Fibroblast of peridontal ligament (primary cell): Measurements from ENCODE around the gene AGFG1.
A peak's percentile ranks its signal among the peaks of the same experiment; 100 is the strongest.
"Not testable (repeated sequence)": the region's sequence is repeated elsewhere in the genome, so short reads cannot be mapped to it uniquely, and the experiment has no call there.

Experiments used
- DNase-seq: peaks from one replicate; pipeline ENCODE4 v3.0.0-alpha.2; 2010; ENCODE audit errors: extremely low read depth

Gene AGFG1

GRCh38 chr2:227534714-227535113, 62.8 kb downstream of the AGFG1 start:
- no peak for DNase-seq

- DNase-seq = no peak
Observed at GRCh38 chr2:227536445-227536844, 64.5 kb downstream of the AGFG1 start.

GRCh38 chr2:227539465-227539956, 67.6 kb downstream of the AGFG1 start:
- DNase-seq = no peak

GRCh38 chr2:227540352-227540751, 68.4 kb downstream of the AGFG1 start:
- DNase-seq = not testable (repeated sequence)

DNA sequence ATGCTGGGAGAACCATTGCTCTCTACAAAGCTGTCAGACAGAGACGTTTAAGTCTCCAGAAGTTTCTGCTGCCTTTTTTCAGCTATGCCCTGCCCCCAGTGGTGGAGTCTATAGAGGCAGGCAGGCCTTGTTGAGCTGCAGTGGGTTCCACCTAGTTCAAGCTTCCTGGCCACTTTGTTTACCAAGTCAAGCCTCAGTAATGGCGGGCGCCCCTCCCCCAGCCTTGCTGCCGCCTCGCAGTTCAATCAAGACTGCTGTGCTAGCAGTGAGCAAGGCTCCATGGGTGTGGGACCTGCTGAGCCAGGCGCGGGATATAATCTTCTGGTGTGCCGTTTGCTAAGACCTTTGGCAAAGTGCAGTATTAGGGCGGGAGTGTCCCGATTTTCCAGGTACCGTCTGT, 74.0 kb downstream of the AGFG1 start:
- DNase-seq = no peak

GRCh38 chr2:227551836-227552235, 79.9 kb downstream of the AGFG1 start:
- DNase-seq = no peak

- DNase-seq = no peak
Observed at GRCh38 chr2:227562581-227562980, 90.6 kb downstream of the AGFG1 start.

DNA sequence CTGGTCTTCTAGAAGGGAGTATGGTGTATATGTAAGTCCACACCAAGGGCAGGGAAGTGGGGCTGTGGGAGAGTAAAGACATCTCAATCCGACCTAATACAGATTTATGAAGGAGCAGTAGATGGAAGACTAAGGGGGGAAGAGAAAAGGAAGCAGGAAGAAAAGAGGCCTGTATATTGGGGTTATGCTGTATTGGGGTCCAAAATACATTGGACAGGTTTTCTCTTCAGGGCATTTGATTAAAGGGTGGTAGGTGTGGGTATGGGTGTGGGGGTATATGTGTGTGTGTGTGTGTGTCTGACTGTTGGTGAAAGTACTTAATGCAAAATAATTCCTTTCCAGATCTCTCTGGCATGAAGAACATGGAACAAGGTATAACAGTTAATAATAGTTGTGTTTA, 93.1 kb downstream of the AGFG1 start:
- DNase-seq = no peak

DNA sequence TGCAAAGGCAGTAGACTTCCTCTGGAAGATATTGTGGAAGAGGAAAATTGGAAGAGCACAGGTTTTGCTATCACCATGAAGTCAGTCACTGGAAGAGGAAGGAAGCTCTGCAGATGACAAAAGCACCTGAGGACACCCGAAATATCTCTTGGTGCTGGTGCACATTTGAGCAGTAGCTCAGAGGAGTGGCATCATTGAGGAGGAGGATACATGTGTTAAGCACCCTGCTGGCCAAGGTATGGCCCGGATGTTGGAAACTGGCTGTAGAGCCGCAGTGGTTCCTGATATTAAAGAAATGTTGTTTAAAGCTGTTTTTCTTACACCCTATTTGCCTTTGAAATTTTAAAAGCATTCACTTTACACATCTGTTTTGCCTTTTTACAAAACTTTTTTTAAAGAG, 94.1 kb downstream of the AGFG1 start:
- DNase-seq = no peak

DNA sequence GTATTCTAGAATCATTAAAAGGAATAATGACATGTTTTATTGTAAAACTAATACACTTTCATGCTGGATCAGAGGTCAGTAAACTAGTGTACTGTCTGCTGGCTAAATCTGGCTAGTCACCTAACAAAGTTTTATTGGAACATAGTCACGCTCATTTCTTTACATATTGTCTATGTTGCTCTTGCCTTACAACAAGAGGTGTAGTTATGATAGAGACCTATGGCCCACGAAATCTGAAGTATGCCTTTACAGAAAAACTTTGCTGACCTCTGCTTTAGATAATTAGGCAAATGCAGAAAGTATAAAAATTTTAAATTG, 96.9 kb downstream of the AGFG1 start:
- no peak for DNase-seq

DNA sequence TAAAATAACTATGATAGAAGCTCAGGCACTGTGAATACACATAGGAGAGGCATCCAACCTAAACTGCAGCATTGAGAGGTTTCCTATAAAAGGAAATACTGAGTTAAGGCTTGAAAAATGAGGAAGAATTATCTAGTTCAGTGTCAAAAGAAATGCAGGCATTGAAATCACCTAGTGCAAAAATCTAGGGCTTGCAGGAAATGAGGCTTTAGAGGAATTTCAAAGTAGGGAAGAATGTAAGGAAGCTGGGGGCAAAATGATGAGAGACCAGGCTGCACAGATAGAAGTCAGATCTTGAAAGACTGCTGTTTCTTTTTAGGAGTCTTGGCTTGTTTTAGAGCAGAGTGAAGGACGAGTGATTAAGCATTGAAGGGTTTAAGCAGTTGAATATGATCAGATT, 98.7 kb downstream of the AGFG1 start:
- DNase-seq = no peak

DNA sequence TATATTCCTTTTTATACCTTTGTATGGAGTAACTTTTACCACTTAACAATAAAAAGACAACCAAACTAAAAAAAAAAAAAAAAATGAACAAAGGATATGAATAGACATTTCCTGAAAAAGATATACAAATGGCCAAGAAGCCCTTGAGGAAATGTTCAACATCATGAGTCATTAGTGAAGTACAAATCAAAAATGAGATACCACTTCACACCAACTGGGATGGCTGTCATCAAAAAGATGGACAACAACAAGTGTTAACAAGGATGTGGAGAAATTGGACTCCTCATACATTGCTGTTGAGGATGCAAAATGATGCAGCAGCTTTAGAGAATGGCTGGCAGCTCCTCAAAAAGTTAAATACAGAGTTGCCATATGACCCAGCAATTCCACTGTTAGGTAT, 104.2 kb downstream of the AGFG1 start:
- DNase-seq = no peak

DNA sequence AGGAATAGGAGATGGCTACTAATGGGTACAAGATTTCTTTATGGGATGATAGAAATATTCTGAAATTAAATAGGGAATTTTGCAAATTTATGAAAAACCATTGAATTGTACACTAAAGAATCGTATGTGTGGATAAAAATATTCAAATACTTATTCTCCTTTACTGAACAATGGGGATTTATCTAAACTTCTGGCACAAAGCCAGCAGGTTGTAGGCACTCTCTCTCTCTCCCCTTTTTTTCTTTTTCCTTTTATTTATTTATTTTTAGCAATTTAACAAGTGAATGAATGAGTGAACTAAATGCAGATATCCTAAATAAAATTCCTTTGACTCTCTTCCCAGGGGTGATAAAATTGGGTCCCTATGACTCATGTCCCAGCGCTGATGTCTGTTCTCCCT, 104.9 kb downstream of the AGFG1 start:
- no peak for DNase-seq

- DNase-seq = no peak
Observed at GRCh38 chr2:227577555-227577954, 105.6 kb downstream of the AGFG1 start.

- DNase-seq = no peak
Observed at GRCh38 chr2:227578642-227579041, 106.7 kb downstream of the AGFG1 start.

- DNase-seq = no peak
Observed at GRCh38 chr2:227579791-227580190, 107.8 kb downstream of the AGFG1 start.

DNA sequence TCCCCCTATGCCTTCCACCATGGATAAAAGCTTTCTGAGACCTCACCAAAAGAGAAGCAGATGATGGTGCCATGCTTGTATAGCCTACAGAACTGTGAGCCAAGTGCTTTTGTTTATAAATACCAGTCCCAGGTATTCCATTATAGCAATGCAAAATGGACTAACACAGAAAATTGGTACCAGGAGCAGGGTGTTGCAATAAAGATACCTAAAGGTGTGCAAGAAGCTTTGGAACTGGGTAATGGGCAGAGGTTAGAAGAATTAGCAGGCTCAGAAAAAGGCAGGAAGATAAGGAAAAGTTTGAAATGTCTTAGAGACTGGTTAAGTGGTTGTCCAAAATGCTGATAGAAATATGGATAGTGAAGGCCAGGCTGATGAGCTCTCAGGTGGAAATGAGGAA, 110.4 kb downstream of the AGFG1 start:
- no peak for DNase-seq

DNA sequence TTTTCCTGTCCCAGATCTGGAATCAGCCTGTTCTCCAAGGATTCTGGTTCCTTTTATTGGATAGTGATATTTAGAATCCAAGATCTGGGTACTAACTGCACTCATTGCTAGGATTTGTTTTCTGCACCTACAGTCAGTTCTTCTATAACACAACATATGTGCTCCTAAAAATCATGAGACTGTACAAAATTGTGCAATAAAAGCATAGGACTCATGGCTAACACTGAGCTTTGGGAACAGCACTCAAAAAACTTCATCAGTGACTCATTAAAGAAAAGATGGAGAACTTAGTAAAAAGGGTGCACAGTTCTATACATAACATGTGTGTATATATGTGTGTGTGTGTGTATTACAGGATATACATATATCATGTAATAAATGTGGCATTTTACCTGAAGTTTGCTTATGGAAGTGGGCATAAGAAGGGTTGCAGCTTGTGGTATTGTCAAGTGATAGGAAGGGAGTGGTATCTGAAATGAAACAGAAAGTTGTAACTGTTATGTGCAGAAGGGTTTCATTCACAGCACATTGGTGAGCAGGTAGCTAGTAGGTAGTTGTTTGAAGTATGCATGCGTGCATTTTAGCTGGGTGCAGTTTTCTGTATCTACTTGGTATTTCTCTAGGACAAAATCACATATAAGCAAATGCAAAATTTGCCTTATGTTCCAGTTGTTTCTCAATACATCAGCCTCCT, 120.9 kb downstream of the AGFG1 start:
- no peak for DNase-seq

DNA sequence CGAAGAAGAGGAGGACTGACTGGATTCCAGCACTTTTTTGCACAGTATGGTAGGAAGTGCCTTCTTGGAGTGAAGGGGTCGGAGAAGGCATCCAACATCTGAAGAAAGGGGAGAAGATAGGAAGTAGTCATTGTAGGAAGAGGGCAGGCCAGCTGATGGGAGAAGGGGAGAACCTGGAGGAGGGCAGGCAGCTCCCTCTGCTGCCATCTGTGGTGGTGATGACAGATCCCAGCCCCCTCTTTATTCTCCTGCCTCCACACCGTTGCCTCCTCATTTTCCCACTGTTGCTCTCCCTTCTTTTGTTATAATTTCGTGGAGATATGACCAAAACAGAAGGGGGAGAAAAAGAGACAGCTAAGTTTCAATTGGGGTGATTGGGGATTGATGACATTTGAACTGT, 123.8 kb downstream of the AGFG1 start:
- DNase-seq = no peak

GRCh38 chr2:227597036-227597435, 125.1 kb downstream of the AGFG1 start:
- no peak for DNase-seq

- no peak for DNase-seq
Observed at GRCh38 chr2:227597998-227598397, 126.0 kb downstream of the AGFG1 start.

- DNase-seq = not testable (repeated sequence)
Observed at GRCh38 chr2:227598835-227599503, 127.0 kb downstream of the AGFG1 start, which contains the start of gene SCYGR2. Gene SCYGR2, plus strand, starts transcription at chr2:227598893. Its CDS starts 0 bp downstream, at chr2:227598893.

GRCh38 chr2:227602358-227602757, 130.4 kb downstream of the AGFG1 start:
- DNase-seq = no peak

DNA sequence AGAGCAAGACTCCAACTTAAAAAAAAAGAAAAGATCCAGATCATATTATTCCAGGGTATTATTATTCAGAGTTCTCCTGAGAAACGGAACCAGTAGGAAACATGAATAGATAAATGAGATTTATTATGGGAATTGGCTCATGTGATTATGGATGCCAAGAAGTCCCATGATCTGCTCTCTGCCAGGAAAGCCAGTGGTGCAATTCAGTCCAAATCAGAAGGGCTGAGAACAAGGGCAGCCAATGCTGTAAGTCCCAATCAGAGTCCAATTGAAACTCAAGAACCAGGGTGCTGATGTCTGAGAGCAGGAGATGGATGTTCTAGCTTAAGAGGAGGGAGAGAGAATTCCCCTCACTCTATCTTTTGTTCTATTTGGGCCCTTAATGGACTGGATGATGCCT, 134.5 kb downstream of the AGFG1 start:
- peak; percentile 5 for DNase-seq
